ENCODE data around the gene ASCL3.
"Not testable (repeated sequence)": the region's sequence is repeated elsewhere in the genome, so short reads cannot be mapped to it uniquely, and the experiment has no call there.

Gene ASCL3, protein sequence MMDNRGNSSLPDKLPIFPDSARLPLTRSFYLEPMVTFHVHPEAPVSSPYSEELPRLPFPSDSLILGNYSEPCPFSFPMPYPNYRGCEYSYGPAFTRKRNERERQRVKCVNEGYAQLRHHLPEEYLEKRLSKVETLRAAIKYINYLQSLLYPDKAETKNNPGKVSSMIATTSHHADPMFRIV

DNA sequence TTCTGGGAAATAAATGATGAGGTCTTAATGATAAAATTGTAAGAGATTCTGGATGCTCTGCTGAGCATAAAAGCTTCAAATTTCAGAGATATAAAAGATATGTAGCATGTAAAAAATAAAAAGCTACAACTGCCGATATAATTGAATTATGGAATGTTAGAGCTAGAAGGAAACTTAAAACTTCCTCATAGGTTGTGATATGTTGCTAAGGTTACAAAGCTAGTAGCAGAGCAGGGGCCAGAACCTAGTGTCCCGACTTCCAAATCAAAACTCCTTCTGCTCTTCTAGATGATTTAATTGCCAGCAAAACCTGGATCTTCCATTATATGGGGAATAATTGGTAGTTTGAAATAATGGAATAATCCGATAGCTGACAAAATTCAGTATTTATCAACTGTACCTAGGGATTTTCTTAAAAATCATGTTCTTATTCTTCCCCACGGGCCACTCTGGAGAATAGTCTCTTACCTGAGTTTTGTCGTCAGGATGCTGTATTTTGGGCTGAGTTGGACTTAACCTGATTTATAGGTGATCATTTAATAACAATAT lies at the start of gene ASCL3:
Gene ASCL3, minus strand, starts transcription at position 499 of the 549 bp plus-strand sequence. CDS start 4,855 bp downstream, outside the sequence.
- DNase-seq = no peak

DNA sequence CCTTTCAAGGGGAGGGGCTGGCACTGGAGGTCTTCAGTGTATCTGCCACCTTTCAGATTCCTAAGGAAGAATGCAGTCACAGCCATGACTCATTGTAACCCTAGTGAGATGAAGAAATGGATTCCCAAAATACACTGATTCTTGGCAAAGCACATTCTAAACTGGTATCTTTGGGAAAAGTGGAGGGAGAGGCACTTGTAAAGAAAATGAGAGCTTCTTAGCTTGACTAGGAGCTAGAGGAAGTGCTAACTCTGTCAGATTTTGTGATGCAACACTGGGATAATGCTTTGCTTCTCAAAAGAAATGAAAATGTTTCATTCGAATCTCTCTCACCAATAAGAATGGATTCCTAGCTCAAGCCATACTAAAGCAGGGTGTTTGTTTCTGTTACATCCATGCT lies 46.6 kb upstream of the ASCL3 start:
- no peak for DNase-seq

GRCh38 chr11:8988329-8989234 lies 45.8 kb upstream of the ASCL3 start:
- DNase-seq = no peak

GRCh38 chr11:8987446-8987845 lies 44.6 kb upstream of the ASCL3 start:
- no peak for DNase-seq

DNA sequence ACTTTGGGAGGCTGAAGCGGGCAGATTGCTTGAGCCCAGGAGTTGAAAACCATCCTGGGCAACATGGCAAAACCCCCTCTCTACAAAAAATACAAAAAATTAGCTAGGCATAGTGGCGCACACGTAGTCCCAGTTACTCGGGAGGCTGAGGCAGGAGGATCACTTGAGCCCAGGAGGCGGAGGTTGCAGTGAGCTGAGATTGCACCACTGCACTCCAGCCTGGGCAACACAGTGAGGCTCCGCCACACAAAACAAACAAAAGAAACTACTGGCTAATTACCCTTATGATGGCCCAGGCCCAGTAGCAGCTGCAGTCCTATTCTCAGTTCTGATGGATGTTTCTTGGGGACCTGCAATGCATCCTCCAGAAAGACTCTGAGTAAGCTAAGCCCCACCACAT lies 44.0 kb upstream of the ASCL3 start:
- not testable (repeated sequence) for DNase-seq

- no peak for DNase-seq
Measured at GRCh38 chr11:8985462-8985861, 42.6 kb upstream of the ASCL3 start.

DNA sequence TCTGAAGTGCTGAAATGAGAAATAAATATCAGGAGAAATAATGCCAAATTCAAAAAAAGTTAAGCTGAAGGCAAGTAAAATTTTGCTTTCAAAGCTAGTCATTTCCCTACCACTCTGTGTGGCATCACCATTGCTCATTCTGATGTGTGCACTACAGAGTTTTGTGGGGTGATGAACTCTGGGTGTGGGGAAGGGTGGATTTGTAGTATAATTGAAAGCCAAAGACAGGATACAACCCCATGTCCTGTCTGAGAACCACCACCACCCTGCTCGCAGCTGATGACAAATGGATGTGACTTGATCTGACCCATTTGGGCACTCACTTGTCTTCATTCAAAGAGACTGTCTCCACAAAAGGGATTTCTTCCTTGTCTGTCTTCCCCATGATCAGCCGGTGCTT lies 40.7 kb upstream of the ASCL3 start:
- no peak for DNase-seq

DNA sequence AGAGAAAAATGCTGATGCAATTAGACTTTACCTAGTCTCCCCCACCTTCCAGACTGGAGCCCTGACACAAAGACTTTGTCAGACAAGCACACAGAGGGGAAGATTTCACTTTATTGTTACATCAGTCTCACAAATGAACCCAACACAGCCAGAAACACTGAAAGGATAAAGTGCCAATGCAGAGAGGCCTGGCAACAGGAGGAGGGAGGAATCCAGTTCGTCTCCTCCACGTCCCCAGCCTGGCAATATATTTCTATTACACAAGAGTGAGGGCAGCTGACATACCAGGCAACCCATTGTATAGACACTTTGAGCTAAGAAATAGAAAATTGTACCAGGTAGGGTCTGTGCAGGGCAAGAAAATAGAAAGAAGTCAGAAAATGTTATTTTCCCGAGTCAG lies 37.7 kb upstream of the ASCL3 start:
- DNase-seq = no peak

- DNase-seq = not testable (repeated sequence)
Measured at GRCh38 chr11:8979365-8979764, 36.5 kb upstream of the ASCL3 start.

DNA sequence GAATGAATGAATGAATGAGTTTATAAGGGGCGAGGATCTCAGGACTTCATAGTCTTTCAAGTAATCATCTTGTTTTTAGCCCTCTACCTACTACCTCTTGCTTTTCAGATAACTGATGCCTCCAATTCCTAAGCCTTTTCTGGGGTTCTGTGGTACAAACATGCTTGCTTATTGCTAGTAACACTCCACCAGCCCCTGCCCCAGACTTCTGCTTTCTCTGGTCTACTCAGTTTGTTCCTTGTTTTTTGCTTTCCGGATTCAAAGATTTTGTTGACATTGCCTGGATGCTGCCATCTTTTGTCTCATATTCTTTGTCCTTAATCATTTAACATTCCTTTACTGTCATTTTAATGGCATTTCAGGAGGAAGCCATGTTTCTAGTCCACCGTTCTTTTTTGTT lies 30.3 kb upstream of the ASCL3 start:
- DNase-seq = no peak

DNA sequence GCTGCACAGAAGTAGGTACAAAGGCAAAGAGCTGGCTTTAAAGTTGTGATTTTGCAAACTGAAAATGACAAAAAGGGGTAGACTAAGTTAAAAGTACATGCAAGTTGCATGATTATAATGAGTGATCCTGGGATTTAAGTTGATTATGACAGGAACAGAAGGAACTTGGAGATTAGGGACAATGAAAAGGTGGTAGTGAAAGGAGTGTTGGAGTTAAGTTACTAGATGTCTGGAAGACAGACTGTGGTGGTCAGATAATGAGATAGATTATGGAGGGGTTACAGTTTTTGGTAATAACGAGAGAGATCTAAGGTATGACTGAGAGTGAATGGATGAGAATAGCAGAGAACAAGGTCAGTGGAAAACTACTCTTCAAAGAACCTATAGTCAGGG lies 29.1 kb upstream of the ASCL3 start:
- no peak for DNase-seq

DNA sequence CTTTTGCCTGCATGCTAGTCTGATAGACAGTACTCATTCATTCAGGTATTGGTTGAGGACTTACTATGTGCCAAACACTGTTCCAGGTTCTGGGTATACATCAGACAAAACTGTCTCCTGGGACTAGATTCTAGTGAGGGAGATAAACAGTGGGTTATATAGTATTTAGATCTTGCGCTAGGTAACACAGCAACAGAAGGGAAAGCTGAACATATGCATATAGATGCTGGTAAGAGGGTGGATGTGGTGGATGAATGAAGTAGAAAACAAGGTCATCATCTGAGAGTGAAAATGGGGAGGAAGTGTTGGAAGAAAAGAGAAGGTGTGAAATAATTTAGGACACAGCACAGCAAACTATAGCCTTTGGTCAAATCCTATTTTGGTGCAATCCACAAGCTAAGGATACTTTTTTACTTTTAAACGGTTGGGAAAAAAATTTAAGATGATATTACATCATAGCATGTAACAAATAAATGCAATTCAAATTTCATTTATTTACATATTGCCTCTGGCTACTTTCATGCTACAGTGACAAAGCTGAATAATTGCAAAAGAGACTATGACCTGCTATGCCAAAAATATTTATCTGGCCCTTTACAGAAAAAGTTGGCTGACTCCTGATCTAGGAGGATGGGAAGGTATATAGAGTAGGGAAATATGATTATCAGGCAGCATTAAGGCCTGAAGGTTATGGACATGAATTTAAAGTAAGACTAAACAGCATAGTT lies 28.5 kb upstream of the ASCL3 start:
- DNase-seq = no peak

DNA sequence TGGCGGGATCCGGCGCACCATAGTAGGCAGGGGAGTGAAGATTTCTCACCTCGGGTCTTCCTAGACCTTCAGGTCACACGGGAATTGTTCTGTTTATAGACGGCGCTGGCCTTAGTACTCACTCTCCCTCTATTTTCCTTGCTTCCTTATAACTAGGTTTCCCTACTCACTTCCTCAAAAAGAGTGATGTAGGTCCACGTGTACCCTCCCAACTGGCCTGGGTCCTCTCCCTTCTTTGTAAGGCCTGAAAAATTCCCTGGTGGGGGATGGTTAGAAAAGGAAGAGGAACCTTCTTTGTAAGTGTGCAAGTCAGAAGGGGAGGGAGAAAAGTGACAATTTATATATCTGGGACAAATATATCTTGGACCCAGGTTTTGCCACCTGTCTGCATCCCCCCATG lies 24.4 kb upstream of the ASCL3 start:
- no peak for DNase-seq

DNA sequence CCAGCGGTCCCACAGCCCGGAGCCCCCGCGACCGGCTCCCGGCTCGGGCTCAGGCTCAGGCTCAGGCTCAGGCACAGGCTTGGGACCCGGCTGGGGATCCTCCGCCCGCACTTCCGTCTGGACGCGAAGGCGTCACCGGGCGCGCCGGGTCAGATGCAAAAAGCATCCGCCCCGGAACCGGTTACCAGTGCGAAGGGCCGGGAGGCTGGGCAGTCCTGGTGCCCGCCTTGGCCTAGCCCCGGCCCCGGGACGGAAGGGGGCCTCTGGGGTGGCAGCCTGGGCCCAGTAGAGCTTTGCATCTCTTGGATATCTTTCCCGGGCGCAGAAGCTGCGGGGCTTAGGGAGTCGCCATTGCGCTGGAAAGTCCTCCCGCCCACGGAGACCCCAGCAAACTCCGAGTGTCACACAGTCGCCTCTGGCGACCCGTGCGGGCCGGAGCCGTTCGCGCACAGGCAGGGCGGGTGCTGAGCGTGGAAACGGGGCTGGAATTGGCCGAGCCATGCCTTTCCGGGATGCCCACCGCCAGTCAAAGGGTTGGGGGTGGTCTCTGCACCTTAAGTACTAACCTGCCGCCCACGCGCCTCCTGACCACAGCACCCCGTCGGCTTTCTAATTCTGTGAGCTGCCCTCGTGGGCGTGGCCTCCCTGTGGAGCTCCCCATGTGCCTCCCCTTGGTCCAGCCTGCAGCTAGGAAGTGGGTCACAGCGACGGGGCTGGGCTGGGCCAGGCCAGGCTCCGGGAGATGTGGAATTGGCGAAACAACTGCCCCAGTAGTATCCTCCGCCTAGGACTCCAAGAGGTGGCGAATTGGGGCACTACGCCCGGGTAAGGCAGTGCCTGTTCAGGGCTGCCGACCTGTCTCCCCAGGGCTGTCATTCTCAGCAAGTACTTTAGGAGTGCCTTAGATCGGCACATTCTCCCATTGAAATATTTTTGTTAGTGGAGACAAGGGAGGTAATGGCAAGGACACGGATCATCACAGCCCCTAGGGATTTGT lies 21.8 kb upstream of the ASCL3 start, which contains the start of gene TMEM9B:
Gene TMEM9B, minus strand, starts transcription at position 119 of the 997 bp plus-strand sequence. CDS start 129 bp downstream, outside the sequence.
- DNase-seq = peak; percentile 82

GRCh38 chr11:8963569-8964323 lies 20.9 kb upstream of the ASCL3 start:
- peak; percentile 82 for DNase-seq

DNA sequence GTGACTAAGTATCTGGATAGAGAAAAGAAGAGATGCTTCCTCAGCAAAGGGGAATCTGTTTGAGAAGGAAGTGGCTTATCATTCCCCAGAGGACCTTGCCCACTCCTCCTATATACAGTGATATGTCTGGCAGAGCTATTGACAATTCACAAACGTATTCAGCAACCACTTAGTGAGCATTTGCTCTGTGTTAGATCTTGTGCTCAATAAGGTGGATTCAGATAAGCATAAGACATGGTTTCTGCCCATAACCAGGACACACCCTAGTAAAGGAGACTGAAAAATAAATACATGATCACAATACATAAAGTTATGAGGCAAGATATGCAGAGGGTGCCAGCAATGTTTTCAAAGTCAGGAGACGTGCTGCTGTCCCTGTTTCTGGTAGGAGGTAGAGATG lies 20.0 kb upstream of the ASCL3 start:
- no peak for DNase-seq

DNA sequence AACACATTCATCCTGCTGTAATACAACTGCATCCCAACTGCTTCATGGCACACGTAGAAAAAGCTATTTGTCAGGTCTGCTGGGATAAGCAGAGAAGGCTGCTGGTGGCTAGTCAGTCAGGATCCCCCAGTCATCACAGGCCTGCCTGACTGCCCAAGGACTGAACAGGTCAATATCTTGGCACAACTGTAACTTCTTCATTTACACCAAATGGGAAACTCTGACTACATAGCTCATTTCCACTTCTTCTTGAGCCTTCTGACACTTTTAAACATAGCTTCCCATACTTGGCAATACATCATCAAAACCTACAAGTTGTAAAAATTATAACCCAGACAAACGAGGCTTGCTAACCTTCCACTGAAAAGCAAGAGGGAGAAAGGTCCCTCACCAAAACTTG lies 18.6 kb upstream of the ASCL3 start:
- DNase-seq = no peak

DNA sequence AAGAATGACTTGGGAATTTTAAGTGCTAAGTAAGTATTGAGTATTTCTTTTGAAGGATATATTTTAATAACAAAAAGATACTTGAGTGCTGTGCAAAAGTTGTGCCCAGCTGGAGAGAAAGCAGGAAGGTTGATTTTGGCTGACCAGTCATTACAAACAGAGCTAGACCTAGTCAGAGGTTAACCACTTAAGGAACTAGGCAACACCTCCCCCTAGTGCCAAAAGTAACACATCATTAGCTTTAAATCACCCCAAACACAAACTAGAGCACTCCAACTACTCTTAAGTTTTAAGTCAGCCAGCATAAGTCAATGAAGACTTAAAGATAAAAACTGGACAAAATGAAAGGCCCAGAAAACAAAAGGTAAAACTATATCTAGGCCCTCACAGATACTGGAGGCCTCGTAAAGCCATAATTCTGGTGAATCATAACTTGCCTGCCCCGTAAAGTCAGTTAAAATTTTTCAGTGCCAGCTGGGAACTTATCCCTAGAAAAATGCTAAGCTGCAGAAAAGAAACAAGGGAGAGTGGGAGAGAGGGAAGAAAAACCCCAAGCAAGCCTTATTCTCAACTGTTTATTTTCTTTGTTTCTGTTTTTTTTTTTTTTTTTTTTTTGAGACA lies 16.8 kb upstream of the ASCL3 start:
- DNase-seq = peak; percentile 19

DNA sequence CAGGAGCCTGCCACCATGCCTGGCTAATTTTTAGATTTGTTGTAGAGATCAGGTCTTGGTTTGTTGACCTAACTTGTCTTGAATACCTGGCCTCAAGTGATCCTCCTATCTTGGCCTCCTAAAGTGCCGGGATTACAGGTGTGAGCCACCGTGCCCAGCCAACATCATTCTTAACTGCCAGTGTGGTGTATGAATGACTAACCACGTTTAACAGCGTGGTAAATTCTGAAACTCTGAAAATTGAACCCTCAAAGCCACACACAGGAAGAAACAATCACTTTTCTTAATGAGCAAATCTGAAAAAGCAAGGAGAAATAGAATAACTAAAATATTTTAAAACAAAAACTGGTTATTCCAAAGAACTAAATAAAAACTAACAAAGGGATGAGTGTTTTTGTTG lies 14.0 kb upstream of the ASCL3 start:
- DNase-seq = no peak

DNA sequence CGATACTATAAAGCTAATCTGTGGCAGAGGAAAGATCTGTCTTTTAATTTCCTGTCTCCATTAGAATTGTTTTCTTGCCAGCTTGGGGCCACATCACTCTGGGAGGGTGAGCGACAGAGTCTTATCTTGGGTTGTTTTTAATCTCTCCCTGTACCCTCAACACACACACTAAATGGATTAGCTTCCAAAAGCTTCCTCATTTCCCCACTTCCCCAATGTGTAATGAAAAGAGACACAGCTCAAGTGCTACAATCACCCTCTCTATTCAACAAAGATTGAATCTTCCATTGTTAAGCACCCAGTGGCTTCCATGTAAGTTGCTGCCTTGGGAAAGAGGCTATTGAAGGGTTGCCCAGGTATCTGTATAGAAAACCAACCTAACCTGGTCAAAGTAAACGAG lies 6.1 kb upstream of the ASCL3 start:
- no peak for DNase-seq
